Panc1 (cell line): ENCODE results near the gene ARID5B. TPM values are rescaled to one million over a fixed set of nuclear protein-coding genes. Genes with fewer than 3 reads are reported as not detected.

ENCODE experiments used
- ATAC-seq: fragments of 200-7000 bp; cut with Tn5 transposase; 2 replicates; pipeline ENCODE4 v1.9.1; 2020; ENCODE audit warnings: mild to moderate bottlenecking, moderate library complexity
- BruUV-seq: library from RNA; stranded (reverse); fragments of 400-500 nt; replicated peaks from 2 replicates; lab custom pipeline; 2021; lab: Mats Ljungman, UMichigan
- CTCF ChIA-PET: fragments of 300-600 bp; sonication (Branson Sonifier 250); formaldehyde crosslinking; loops from one replicate; lab custom pipeline; 2022; ENCODE audit warnings: antibody characterized with exemption; lab: Charles Lee
- POLR2A ChIA-PET: fragments of 300-600 bp; sonication (Branson Sonifier 250); formaldehyde crosslinking; loops from one replicate; lab custom pipeline; 2022; ENCODE audit warnings: antibody characterized with exemption; lab: Charles Lee
- DNase-seq: peaks from one replicate; pipeline ENCODE4 v3.0.0-alpha.2; 2010; ENCODE audit warnings: low read depth, low spot score
- H3K27ac ChIP-seq: 2 replicates; pipeline ENCODE4 v1.5.1; 2011; ENCODE audit warnings: mild to moderate bottlenecking, low read length, inconsistent platforms
- H3K27me3 ChIP-seq: fragments of 200-500 bp; sonication (Bioruptor generic); 2 replicates; pipeline ENCODE4 v1.6.0; 2014; ENCODE audit warnings: low read length, inconsistent platforms; ENCODE audit not compliant: control insufficient read depth, insufficient read depth
- H3K36me3 ChIP-seq: fragments of 200-500 bp; sonication (Bioruptor generic); 2 replicates; pipeline ENCODE4 v1.5.1; 2014; ENCODE audit warnings: inconsistent platforms, mild to moderate bottlenecking, low read length, moderate library complexity; ENCODE audit not compliant: control insufficient read depth, insufficient read depth
- H3K4me1 ChIP-seq: 2 replicates; pipeline ENCODE4 v1.5.1; 2011; ENCODE audit warnings: inconsistent platforms, mild to moderate bottlenecking, low read length, moderate library complexity; ENCODE audit not compliant: control insufficient read depth, insufficient read depth
- H3K4me3 ChIP-seq, 2 experiments: 2 replicates each; pipeline ENCODE4 v1.5.1; 2011 to 2012; ENCODE audit warnings: low read depth in 2 of 2, low read length in 2 of 2, mild to moderate bottlenecking in 2 of 2, inconsistent platforms in 1 of 2, moderate library complexity in 1 of 2
- H3K9me3 ChIP-seq: fragments of 200-500 bp; sonication (Bioruptor generic); 2 replicates; pipeline ENCODE4 v1.5.1; 2014; ENCODE audit warnings: low read depth, mild to moderate bottlenecking, inconsistent platforms, low read length, moderate library complexity; ENCODE audit not compliant: control insufficient read depth, insufficient read depth
- CTCF ChIP-seq: fragments of 450-650 bp; IDR thresholded peaks from 2 replicates; pipeline ENCODE4 v1.5.1; 2017; ENCODE audit warnings: mild to moderate bottlenecking
- POLR2AphosphoS5 ChIP-seq: IDR thresholded peaks from 2 replicates; pipeline ENCODE4 v1.6.1; 2012; ENCODE audit warnings: mild to moderate bottlenecking, low read depth, low read length, moderate library complexity
- REST ChIP-seq, 2 experiments: IDR thresholded peaks; 2 replicates each; pipeline ENCODE4 v1.6.1; 2011 to 2012; ENCODE audit warnings: low read depth in 2 of 2, control low read depth in 1 of 2, low read length in 1 of 2, mild to moderate bottlenecking in 1 of 2, moderate library complexity in 1 of 2; ENCODE audit not compliant: insufficient read depth in 1 of 2
- SIN3A ChIP-seq: IDR thresholded peaks from 2 replicates; pipeline ENCODE4 v1.6.1; 2012; ENCODE audit warnings: low read depth, mild to moderate bottlenecking, low read length, moderate library complexity, borderline replicate concordance; ENCODE audit not compliant: insufficient read depth
- TCF7L2 ChIP-seq: IDR thresholded peaks from 2 replicates; pipeline ENCODE4 v1.6.1; 2011; ENCODE audit warnings: mild to moderate bottlenecking, low read depth, low read length, inconsistent platforms
- in situ Hi-C: cut with HindIII; loops from 2 replicates; pipeline ENCODE4 v1.10.0; 2016; ENCODE audit warnings: low sequenced_read_pairs, low pct_unique_long_range_greater_than_20kb
- intact Hi-C: fragments of 100-400 bp; cut with micrococcal nuclease; formaldehyde crosslinking; loops from one replicate; pipeline ENCODE4 v1.10.0; 2022; ENCODE audit not compliant: unreplicated experiment
- total RNA-seq: library from RNA; stranded (reverse); gene quantifications from one replicate; pipeline ENCODE4 v1.2.1, GENCODE V29; 2021; ENCODE audit not compliant: unreplicated experiment

The ARID5B gene
- total RNA-seq, 1 experiment from 2014 or later, result 22.7 TPM

GRCh38 chr10:61887772-61888171, 13.7 kb upstream of the ARID5B start:
- BruUV-seq, result no TSS peak
- H3K4me1 ChIP-seq, result peaks cover 7% of the 10 kb centered on the region; the same call in 1 of the 2 replicates
- ChIA-PET CTCF (no interaction called here), POLR2A (no interaction called here)
- in situ Hi-C loops, result no loop called here
- TF ChIP-seq SIN3A, result no peak
- no peak for TF ChIP-seq TCF7L2
- no peak for TF ChIP-seq REST (IDR thresholded peaks at IDR 0.05; ENCODE audit: insufficient read depth in 1 of 2, low read depth in 2 of 2, low read length in 1 of 2)
- TF ChIP-seq CTCF, result no peak
- no peak for TF ChIP-seq POLR2AphosphoS5
- no peaks in the 10 kb centered on the region for H3K36me3 ChIP-seq
- no peaks in the 10 kb centered on the region; the same call in 1 of the 2 replicates for H3K9me3 ChIP-seq
- ATAC-seq (no peak), DNase-seq (no peak)
- intact Hi-C loops, result no loop called here
- peak overlapping the region; percentile 14; the same call in 1 of the 2 replicates for H3K27ac ChIP-seq
- no peaks in the 10 kb centered on the region for H3K27me3 ChIP-seq
- H3K4me3 ChIP-seq, result no peak overlapping the region

- ChIA-PET CTCF (no interaction called here), POLR2A (no interaction called here)
- H3K4me3 ChIP-seq, result no peak overlapping the region
- no peak for TF ChIP-seq CTCF
- TF ChIP-seq SIN3A, result no peak
- TF ChIP-seq REST (IDR thresholded peaks at IDR 0.05; ENCODE audit: insufficient read depth in 1 of 2, low read depth in 2 of 2, low read length in 1 of 2), result no peak
- TF ChIP-seq TCF7L2, result no peak
- no peak for TF ChIP-seq POLR2AphosphoS5
- H3K4me1 ChIP-seq, result peaks cover 7% of the 10 kb centered on the region; the same call in 1 of the 2 replicates
- intact Hi-C loops, result no loop called here
- ATAC-seq (no peak), DNase-seq (no peak)
- BruUV-seq, result no TSS peak
- no peaks in the 10 kb centered on the region; the same call in 1 of the 2 replicates for H3K9me3 ChIP-seq
- H3K27me3 ChIP-seq, result no peaks in the 10 kb centered on the region
- no peaks in the 10 kb centered on the region for H3K36me3 ChIP-seq
- peak overlapping the region; percentile 44; the same call in 1 of the 2 replicates for H3K27ac ChIP-seq
- in situ Hi-C loops, result no loop called here
Measured at GRCh38 chr10:61888744-61889143, 12.8 kb upstream of the ARID5B start.
